Nephron progenitor cell (in vitro differentiated cells): ENCODE results near the gene CRADD.
"Not testable (repeated sequence)": the region's sequence is repeated elsewhere in the genome, so short reads cannot be mapped to it uniquely, and the experiment has no call there.

Experiments used
- DNase-seq: peaks from one replicate; pipeline ENCODE4 v3.0.0; 2021
- H3K27ac Mint-ChIP-seq: 2 replicates; pipeline ENCODE4 v1.8.0; 2021; ENCODE audit warnings: mild to moderate bottlenecking, moderate library complexity, mixed read lengths
- H3K27me3 Mint-ChIP-seq: 2 replicates; pipeline ENCODE4 v1.8.0; 2021; ENCODE audit warnings: mild to moderate bottlenecking, low read depth, mixed read lengths; ENCODE audit not compliant: poor library complexity
- H3K36me3 Mint-ChIP-seq: 2 replicates; pipeline ENCODE4 v1.8.0; 2021; ENCODE audit warnings: low read depth, mixed read lengths
- H3K4me1 Mint-ChIP-seq: 2 replicates; pipeline ENCODE4 v1.8.0; 2021; ENCODE audit warnings: mixed read lengths
- H3K4me3 Mint-ChIP-seq: 2 replicates; pipeline ENCODE4 v1.8.0; 2021; ENCODE audit warnings: mild to moderate bottlenecking, moderate library complexity, mixed read lengths
- H3K9me3 Mint-ChIP-seq: 2 replicates; pipeline ENCODE4 v1.8.0; 2021; ENCODE audit warnings: mild to moderate bottlenecking, moderate library complexity, mixed read lengths
- CTCF ChIP-seq: fragments of 200-600 bp; sonication (generic); IDR thresholded peaks from 2 replicates; pipeline ENCODE4 v1.5.0; 2021; ENCODE audit warnings: antibody characterized with exemption

The CRADD gene

GRCh38 chr12:93870020-93870795, 193.0 kb downstream of the CRADD start:
- DNase-seq, result no peak
- peaks cover 65% of the 10 kb centered on the region for H3K36me3 Mint-ChIP-seq
- TF ChIP-seq CTCF, result no peak
- H3K27me3 Mint-ChIP-seq, result peaks cover 3% of the 10 kb centered on the region
- H3K4me3 Mint-ChIP-seq, result no peak overlapping the region
- H3K27ac Mint-ChIP-seq, result no peak overlapping the region
- no peaks in the 10 kb centered on the region for H3K4me1 Mint-ChIP-seq
- peaks cover 89% of the 10 kb centered on the region for H3K9me3 Mint-ChIP-seq

GRCh38 chr12:93871566-93871965, 194.4 kb downstream of the CRADD start:
- H3K4me3 Mint-ChIP-seq, DNase-seq, H3K27ac Mint-ChIP-seq, H3K4me1 Mint-ChIP-seq, H3K27me3 Mint-ChIP-seq: not testable (repeated sequence)
- Mint-ChIP-seq H3K9me3 (peaks cover 89% of the 10 kb centered on the region), H3K36me3 (peaks cover 64% of the 10 kb centered on the region)

GRCh38 chr12:93873561-93873960, 196.4 kb downstream of the CRADD start:
- peaks cover 85% of the 10 kb centered on the region for H3K9me3 Mint-ChIP-seq
- H3K36me3 Mint-ChIP-seq, result peaks cover 57% of the 10 kb centered on the region

GRCh38 chr12:93875157-93875556, 198.0 kb downstream of the CRADD start:
- no peak overlapping the region for H3K27ac Mint-ChIP-seq
- H3K9me3 Mint-ChIP-seq, result peaks cover 70% of the 10 kb centered on the region
- H3K27me3 Mint-ChIP-seq, result no peaks in the 10 kb centered on the region
- H3K4me3 Mint-ChIP-seq, result no peak overlapping the region
- H3K4me1 Mint-ChIP-seq, result peaks cover 4% of the 10 kb centered on the region
- H3K36me3 Mint-ChIP-seq, result peaks cover 46% of the 10 kb centered on the region
- TF ChIP-seq CTCF, result no peak
- DNase-seq, result no peak

More at GRCh38 chr12:93873561-93873960, 196.4 kb downstream of the CRADD start:
- H3K27ac Mint-ChIP-seq, result no peak overlapping the region
- H3K27me3 Mint-ChIP-seq, result peaks cover 3% of the 10 kb centered on the region
- no peaks in the 10 kb centered on the region for H3K4me1 Mint-ChIP-seq
- H3K4me3 Mint-ChIP-seq, result no peak overlapping the region
- no peak for DNase-seq
- no peak for TF ChIP-seq CTCF

- H3K9me3 Mint-ChIP-seq, result peaks cover 63% of the 10 kb centered on the region
These were observed 199.2 kb downstream of the CRADD start for GRCh38 chr12:93876360-93876759.

GRCh38 chr12:93877446-93877845, 200.3 kb downstream of the CRADD start:
- H3K4me1 Mint-ChIP-seq, result peaks cover 16% of the 10 kb centered on the region

More at GRCh38 chr12:93876360-93876759, 199.2 kb downstream of the CRADD start:
- no peak overlapping the region for H3K27ac Mint-ChIP-seq
- H3K27me3 Mint-ChIP-seq, result no peaks in the 10 kb centered on the region
- no peak for TF ChIP-seq CTCF
- H3K4me1 Mint-ChIP-seq, result peaks cover 16% of the 10 kb centered on the region
- H3K4me3 Mint-ChIP-seq, result no peak overlapping the region
- H3K36me3 Mint-ChIP-seq, result peaks cover 44% of the 10 kb centered on the region
- no peak for DNase-seq

More at GRCh38 chr12:93877446-93877845, 200.3 kb downstream of the CRADD start:
- TF ChIP-seq CTCF, result no peak
- Mint-ChIP-seq H3K27ac (no peak overlapping the region), H3K36me3 (peaks cover 36% of the 10 kb centered on the region), H3K4me3 (no peak overlapping the region), H3K9me3 (peaks cover 52% of the 10 kb centered on the region), H3K27me3 (no peaks in the 10 kb centered on the region)
- no peak for DNase-seq
